Activated naive CD8-positive, alpha-beta T cell treated with anti-CD3 and anti-CD28 coated beads for 36 hours (primary cell): ENCODE measurements around the gene MEGF11. TPM values are rescaled to one million over a fixed set of nuclear protein-coding genes. Genes with fewer than 3 reads are reported as not detected.

Experiments
- DNase-seq: peaks from one replicate; pipeline ENCODE4 v3.0.0; 2021
- H3K27ac Mint-ChIP-seq: one replicate; pipeline ENCODE4 v1.8.0; 2022; ENCODE audit warnings: mild to moderate bottlenecking, moderate library complexity, mixed read lengths
- H3K27me3 Mint-ChIP-seq: one replicate; pipeline ENCODE4 v1.8.0; 2022; ENCODE audit warnings: mild to moderate bottlenecking, mixed read lengths
- H3K36me3 Mint-ChIP-seq: one replicate; pipeline ENCODE4 v1.8.0; 2021; ENCODE audit warnings: mild to moderate bottlenecking, mixed read lengths
- H3K4me1 Mint-ChIP-seq: one replicate; pipeline ENCODE4 v1.8.0; 2021; ENCODE audit warnings: mixed read lengths
- H3K4me3 Mint-ChIP-seq: one replicate; pipeline ENCODE4 v1.8.0; 2022; ENCODE audit warnings: mild to moderate bottlenecking, moderate library complexity, mixed read lengths
- H3K9me3 Mint-ChIP-seq: one replicate; pipeline ENCODE4 v1.8.0; 2022; ENCODE audit warnings: mixed read lengths
- total RNA-seq, 2 experiments: library from RNA; stranded (reverse); gene quantifications; one replicate each; pipeline ENCODE4 v1.2.3, GENCODE V29; 2021

MEGF11 gene
- total RNA-seq, 2 experiments from 2014 or later: not detected

DNA sequence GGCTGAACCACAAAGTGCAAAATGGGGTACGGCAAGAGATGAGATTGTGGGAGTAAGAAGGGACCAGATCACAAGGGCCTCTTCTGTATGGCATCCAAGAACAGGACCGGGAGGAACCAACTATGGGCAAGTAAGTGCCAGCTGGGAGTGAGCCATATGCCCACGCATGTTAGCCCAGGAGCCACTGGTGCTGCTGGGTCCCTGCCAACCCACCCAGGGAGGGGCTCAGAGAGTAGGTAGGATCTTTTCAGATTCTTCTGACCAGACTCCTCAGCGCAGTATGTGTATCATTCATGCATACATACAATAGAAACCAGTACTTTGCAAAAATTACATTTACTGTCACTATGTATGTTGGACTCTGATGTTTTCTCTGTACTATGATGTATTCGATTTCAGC lies 330.3 kb downstream of the MEGF11 start:
- DNase-seq: no peak
- Mint-ChIP-seq H3K27me3 (no peaks in the 10 kb centered on the region), H3K4me1 (peaks cover 12% of the 10 kb centered on the region), H3K27ac (no peak overlapping the region), H3K36me3 (no peaks in the 10 kb centered on the region), H3K9me3 (no peaks in the 10 kb centered on the region), H3K4me3 (no peak overlapping the region)

DNA sequence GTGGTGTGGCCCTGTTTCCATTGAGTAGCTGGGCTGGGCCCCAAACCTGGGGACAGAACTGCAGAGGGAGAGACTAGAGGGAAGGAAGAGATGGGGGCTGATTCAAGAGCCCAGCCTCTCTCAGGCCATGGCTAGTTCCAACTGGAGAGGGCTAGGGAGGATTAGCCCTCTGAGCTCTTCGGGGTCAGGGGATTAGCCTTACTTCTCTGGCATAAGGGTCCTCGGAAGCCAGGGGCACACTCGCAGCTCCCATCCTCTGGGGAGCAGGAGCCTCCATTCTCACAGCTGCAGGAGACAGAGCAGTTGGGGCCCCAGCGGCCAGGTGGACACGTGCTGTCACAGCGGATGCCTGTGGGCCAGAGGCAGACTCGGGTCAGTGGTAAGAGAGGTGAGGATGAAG lies 330.9 kb downstream of the MEGF11 start:
- H3K9me3 Mint-ChIP-seq: no peaks in the 10 kb centered on the region
- DNase-seq: no peak
- H3K4me1 Mint-ChIP-seq: peaks cover 15% of the 10 kb centered on the region
- no peak overlapping the region for H3K27ac Mint-ChIP-seq
- no peaks in the 10 kb centered on the region for H3K27me3 Mint-ChIP-seq
- H3K36me3 Mint-ChIP-seq: no peaks in the 10 kb centered on the region
- H3K4me3 Mint-ChIP-seq: no peak overlapping the region

- DNase-seq: no peak
- Mint-ChIP-seq H3K4me3 (no peak overlapping the region), H3K9me3 (no peaks in the 10 kb centered on the region), H3K4me1 (peaks cover 23% of the 10 kb centered on the region), H3K27ac (no peak overlapping the region), H3K36me3 (no peaks in the 10 kb centered on the region), H3K27me3 (no peaks in the 10 kb centered on the region)
Observed at GRCh38 chr15:65921780-65922179, 331.8 kb downstream of the MEGF11 start.

- DNase-seq: no peak
- H3K4me3 Mint-ChIP-seq: no peak overlapping the region
- H3K36me3 Mint-ChIP-seq: no peaks in the 10 kb centered on the region
- H3K9me3 Mint-ChIP-seq: no peaks in the 10 kb centered on the region
- H3K4me1 Mint-ChIP-seq: peaks cover 26% of the 10 kb centered on the region
- H3K27me3 Mint-ChIP-seq: no peaks in the 10 kb centered on the region
- H3K27ac Mint-ChIP-seq: no peak overlapping the region
Observed at GRCh38 chr15:65920825-65921309, 332.7 kb downstream of the MEGF11 start.

DNA sequence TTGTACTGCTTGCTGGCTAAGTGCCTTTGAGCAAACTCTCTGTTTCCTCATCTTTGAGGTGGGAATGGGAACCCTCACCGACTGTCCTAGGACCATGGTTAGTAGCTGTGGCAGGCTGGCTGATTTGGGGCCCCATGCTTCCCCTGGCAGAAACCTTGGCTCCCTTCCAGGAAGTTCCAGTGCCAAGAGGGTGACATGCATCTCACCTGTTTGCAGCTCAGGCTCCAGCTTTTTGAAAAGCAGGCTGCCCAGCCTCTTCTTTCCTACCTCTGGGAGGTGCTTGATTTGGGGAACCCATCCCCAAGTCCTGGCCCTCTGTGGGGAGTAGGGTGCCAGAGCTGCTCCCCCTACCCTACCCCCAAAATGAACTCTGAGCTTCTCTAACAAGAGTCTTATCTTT lies 333.4 kb downstream of the MEGF11 start:
- no peak overlapping the region for H3K4me3 Mint-ChIP-seq
- no peak for DNase-seq
- no peak overlapping the region for H3K27ac Mint-ChIP-seq
- no peaks in the 10 kb centered on the region for H3K27me3 Mint-ChIP-seq
- no peaks in the 10 kb centered on the region for H3K36me3 Mint-ChIP-seq
- H3K9me3 Mint-ChIP-seq: no peaks in the 10 kb centered on the region
- H3K4me1 Mint-ChIP-seq: peaks cover 26% of the 10 kb centered on the region

DNA sequence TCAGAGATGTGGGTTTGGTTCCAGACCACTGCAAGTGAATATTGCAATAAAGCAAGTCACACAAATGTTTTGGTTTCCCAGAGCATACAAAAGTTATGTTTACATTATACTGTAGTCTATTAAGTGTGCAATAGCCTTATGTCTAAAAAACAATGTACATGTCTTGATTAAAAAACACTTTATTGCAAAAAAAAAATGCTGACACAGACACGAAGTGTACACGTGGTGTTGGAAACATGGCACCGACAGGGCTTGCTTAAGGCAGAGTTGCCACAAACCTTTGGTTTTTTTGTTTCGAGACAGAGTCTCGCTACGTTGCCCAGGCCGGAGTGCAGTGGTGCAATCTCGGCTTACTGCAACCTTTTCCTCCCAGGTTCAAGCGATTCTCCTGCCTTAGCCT lies 334.2 kb downstream of the MEGF11 start:
- no peak for DNase-seq
- Mint-ChIP-seq H3K27me3 (no peaks in the 10 kb centered on the region), H3K36me3 (no peaks in the 10 kb centered on the region)

GRCh38 chr15:65918945-65919344 lies 334.6 kb downstream of the MEGF11 start:
- peaks cover 26% of the 10 kb centered on the region for H3K4me1 Mint-ChIP-seq
- H3K27ac Mint-ChIP-seq: no peak overlapping the region
- H3K9me3 Mint-ChIP-seq: no peaks in the 10 kb centered on the region
- DNase-seq: no peak
- H3K36me3 Mint-ChIP-seq: no peaks in the 10 kb centered on the region
- H3K4me3 Mint-ChIP-seq: no peak overlapping the region
- no peaks in the 10 kb centered on the region for H3K27me3 Mint-ChIP-seq

More for the DNA sequence above, 334.2 kb downstream of the MEGF11 start:
- Mint-ChIP-seq H3K27ac (no peak overlapping the region), H3K4me1 (peaks cover 26% of the 10 kb centered on the region), H3K4me3 (no peak overlapping the region), H3K9me3 (no peaks in the 10 kb centered on the region)

DNA sequence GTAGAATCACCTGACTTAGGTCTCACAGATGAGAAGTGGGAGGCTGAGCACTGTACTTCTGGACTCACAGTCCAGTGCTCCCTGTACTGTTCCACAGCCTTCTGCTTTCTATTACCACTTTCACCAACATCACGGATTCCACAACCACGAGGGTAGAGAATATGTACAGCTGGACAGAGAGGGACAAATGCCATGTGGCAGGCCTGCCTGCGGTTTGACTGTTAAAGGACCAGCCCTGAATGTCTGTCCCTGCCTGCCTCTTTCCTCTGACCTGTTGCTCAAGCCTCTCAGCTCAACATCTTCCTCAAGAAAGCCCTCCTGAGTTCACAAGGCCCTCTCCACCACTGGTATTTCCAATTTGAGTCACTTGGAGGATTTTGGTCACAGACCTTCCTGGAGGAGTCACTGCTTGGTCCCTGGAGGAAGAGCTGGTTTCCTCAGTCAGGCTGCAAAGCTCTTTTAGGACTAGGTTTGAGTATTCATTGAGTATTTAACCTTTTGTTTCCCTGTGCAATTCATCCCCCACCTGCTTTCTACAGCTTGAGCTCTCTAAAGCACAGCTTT lies 335.1 kb downstream of the MEGF11 start:
- H3K36me3 Mint-ChIP-seq: no peaks in the 10 kb centered on the region
- no peaks in the 10 kb centered on the region for H3K9me3 Mint-ChIP-seq
- no peaks in the 10 kb centered on the region for H3K27me3 Mint-ChIP-seq
- no peak overlapping the region for H3K4me3 Mint-ChIP-seq
- H3K4me1 Mint-ChIP-seq: peaks cover 26% of the 10 kb centered on the region
- H3K27ac Mint-ChIP-seq: no peak overlapping the region
- no peak for DNase-seq

DNA sequence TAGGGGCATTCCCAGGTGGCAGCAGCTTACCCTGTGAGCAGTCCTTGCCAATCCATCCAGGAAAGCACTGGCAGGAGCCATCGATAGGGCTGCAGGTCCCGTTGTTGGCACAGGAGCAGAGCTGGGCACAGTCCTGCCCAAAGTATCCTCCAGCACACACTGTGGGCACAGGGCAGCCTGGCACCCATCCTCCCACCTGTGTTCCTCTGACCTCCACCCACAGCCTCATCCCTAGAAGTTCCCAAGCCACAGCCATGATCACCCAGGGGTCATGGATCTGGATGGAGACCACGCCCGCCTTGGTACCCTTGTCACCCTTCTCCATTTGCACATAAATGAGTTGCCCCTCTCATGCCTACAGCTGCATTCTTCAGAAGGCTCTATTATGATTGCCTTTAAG lies 335.6 kb downstream of the MEGF11 start:
- no peak overlapping the region for H3K27ac Mint-ChIP-seq
- H3K4me3 Mint-ChIP-seq: no peak overlapping the region
- peaks cover 26% of the 10 kb centered on the region for H3K4me1 Mint-ChIP-seq
- H3K36me3 Mint-ChIP-seq: no peaks in the 10 kb centered on the region
- H3K27me3 Mint-ChIP-seq: no peaks in the 10 kb centered on the region
- no peaks in the 10 kb centered on the region for H3K9me3 Mint-ChIP-seq
- DNase-seq: no peak

DNA sequence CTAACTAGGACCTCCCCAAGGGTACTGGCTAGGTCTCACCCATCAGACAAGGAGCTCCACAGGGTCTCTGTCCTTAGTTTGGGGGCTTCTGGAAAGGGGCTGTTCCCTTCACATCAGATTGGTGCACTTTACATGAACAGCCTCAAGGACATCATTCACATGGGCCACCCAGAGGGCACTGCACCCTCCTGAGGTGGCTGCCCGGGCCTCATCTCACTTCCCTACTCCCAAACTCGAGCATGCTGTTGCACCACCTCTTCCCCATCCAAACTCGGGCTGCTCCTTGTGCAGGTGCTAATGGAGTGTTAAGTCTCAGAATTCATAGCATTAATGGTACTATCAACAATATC lies 336.2 kb downstream of the MEGF11 start:
- no peak overlapping the region for H3K4me3 Mint-ChIP-seq
- H3K4me1 Mint-ChIP-seq: peaks cover 26% of the 10 kb centered on the region
- no peaks in the 10 kb centered on the region for H3K9me3 Mint-ChIP-seq
- H3K27ac Mint-ChIP-seq: peak overlapping the region; percentile 65
- no peak for DNase-seq
- H3K36me3 Mint-ChIP-seq: no peaks in the 10 kb centered on the region
- H3K27me3 Mint-ChIP-seq: no peaks in the 10 kb centered on the region

- Mint-ChIP-seq H3K36me3 (no peaks in the 10 kb centered on the region), H3K27me3 (no peaks in the 10 kb centered on the region), H3K9me3 (no peaks in the 10 kb centered on the region), H3K27ac (peak overlapping the region; percentile 65), H3K4me1 (peaks cover 26% of the 10 kb centered on the region), H3K4me3 (no peak overlapping the region)
- DNase-seq: peak; percentile 57
Observed at GRCh38 chr15:65916664-65917406, 336.7 kb downstream of the MEGF11 start.

DNA sequence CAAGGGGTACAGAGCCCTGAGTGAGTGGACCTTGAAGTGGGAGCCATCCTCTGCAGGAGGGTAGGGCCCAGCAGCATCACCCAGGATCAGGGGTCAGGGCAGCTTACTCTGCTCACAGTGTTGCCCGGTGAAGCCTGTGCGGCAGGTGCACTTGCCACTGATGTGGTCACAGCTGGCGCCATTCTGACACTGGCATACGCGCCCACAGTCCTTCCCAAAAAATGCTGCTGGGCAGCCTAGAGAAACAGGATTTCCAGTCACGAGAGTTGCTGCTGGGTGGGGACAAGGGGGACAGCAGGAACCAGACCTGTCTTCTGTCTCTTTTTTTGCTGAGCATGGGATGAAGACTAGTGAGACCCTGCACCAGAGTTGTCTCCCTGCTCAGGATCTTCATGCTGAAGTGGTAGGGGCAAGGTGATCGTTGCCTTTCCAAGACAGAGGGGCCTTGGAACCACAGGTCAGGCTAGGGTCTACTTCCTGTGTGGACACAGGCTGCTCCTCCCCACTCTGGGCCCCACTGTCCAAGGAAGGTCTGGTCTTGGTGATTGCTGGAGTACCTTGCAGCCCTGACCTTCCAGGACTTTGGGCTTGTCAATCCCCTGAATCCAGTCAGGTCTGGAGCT lies 337.4 kb downstream of the MEGF11 start:
- no peak for DNase-seq
- Mint-ChIP-seq H3K4me1 (peaks cover 24% of the 10 kb centered on the region), H3K9me3 (no peaks in the 10 kb centered on the region), H3K36me3 (no peaks in the 10 kb centered on the region), H3K27ac (no peak overlapping the region), H3K4me3 (no peak overlapping the region), H3K27me3 (no peaks in the 10 kb centered on the region)

- H3K9me3 Mint-ChIP-seq: no peaks in the 10 kb centered on the region
- no peak for DNase-seq
- H3K4me1 Mint-ChIP-seq: peaks cover 21% of the 10 kb centered on the region
- H3K4me3 Mint-ChIP-seq: no peak overlapping the region
- H3K27me3 Mint-ChIP-seq: no peaks in the 10 kb centered on the region
- H3K36me3 Mint-ChIP-seq: no peaks in the 10 kb centered on the region
- no peak overlapping the region for H3K27ac Mint-ChIP-seq
Observed at GRCh38 chr15:65914981-65915925, 338.3 kb downstream of the MEGF11 start.

DNA sequence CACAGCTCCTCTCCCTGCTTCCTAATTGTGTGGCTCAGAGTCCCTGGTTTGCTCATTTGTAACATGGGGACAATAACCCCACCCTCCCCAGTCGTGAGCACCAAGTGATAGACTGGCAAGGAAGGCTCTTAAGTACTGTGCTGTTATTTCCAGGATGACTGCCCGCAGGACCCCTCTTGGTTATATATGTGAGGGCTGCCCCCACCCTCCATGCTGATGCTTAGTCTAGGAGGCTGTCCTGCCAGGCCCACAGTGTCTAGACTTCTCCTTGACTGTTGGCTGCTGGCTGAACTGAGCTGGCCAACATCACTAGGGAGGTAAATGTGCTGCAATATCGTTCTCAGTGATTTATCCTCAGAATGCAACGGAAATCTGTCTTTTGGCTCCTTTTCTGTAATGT lies 339.2 kb downstream of the MEGF11 start:
- no peaks in the 10 kb centered on the region for H3K9me3 Mint-ChIP-seq
- DNase-seq: no peak
- no peaks in the 10 kb centered on the region for H3K36me3 Mint-ChIP-seq
- H3K4me3 Mint-ChIP-seq: no peak overlapping the region
- no peak overlapping the region for H3K27ac Mint-ChIP-seq
- no peaks in the 10 kb centered on the region for H3K27me3 Mint-ChIP-seq
- H3K4me1 Mint-ChIP-seq: peaks cover 20% of the 10 kb centered on the region

DNA sequence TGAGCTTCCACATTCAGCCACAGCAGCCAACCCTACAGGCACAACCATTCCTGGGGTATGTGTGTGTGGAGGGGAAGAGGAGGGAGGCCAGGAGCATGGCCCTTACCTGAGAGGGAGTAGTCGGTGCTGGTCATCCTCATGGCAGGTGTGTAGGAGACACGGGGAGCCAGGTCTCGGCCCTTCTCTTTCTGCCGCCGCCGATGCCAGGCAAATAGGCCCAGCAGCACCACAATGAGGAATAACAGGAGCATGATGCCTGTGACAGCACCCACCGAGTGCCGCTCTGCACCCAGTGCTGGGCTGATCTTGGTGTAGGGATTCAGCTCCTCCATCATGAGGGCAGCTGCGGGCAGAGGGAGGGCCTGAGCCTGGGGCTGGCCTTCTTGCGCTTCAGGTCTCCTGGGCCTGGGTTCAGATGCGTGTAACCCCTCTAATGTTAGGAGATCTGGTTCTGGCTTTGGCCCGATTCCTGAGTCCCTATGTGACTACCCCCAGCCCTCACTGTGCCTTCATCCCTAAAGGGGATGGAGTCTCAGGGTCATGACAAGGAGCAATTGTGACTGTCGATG lies 339.8 kb downstream of the MEGF11 start:
- no peak for DNase-seq
- Mint-ChIP-seq H3K4me3 (no peak overlapping the region), H3K27ac (no peak overlapping the region), H3K4me1 (peaks cover 18% of the 10 kb centered on the region), H3K9me3 (no peaks in the 10 kb centered on the region), H3K36me3 (no peaks in the 10 kb centered on the region), H3K27me3 (no peaks in the 10 kb centered on the region)
